K562 (cell line): ENCODE measurements around the gene SCLY. TPM values are rescaled to one million over a fixed set of nuclear protein-coding genes. Genes with fewer than 3 reads are reported as not detected.

Experiments used
- MGA ChIP-seq: fragments of 450-650 bp; IDR thresholded peaks from 2 replicates; pipeline ENCODE4 v1.6.1; 2016; ENCODE audit warnings: mild to moderate bottlenecking, moderate library complexity
- RFX7 ChIP-seq: fragments of 250-450 bp; sonication (Bioruptor Pico); IDR thresholded peaks from 2 replicates; pipeline ENCODE4 v1.5.1; 2021; ENCODE audit warnings: mild to moderate bottlenecking
- polyA plus RNA-seq, 8 experiments: library from polyadenylated mRNA; depleted of rRNA in 4 of 8; stranded (reverse) in 5 of 8; unstranded in 3 of 8; fragments of >200 nt; fragmentation: Nextera tagmentation in 2 of 8; fragmentation: Illumina TruSeq in 1 of 8; extraction: Ambion mirVana in 2 of 8; extraction: Trizol in 1 of 8; gene quantifications; 2 replicates each; pipeline versions ENCODE4 v1.2.1 to v1.2.3, GENCODE V29; 2011 to 2014; ENCODE audit warnings: inconsistent platforms in 1 of 8, missing spikeins in 1 of 8
- total RNA-seq, 7 experiments: library from RNA; depleted of rRNA in 6 of 7; stranded (reverse); fragments of >200 nt in 6 of 7; fragmentation: Illumina TruSeq in 2 of 7; extraction: Trizol in 2 of 7; gene quantifications; 2 replicates each; pipeline versions ENCODE4 v1.2.1 to v1.2.3, GENCODE V29; 2011 to 2021; ENCODE audit warnings: low replicate concordance in 1 of 7

The SCLY gene
- total and polyA plus RNA-seq, 9 of the 15 experiments (the other 6 are each of a cell fraction or from before 2014, with no cell fraction given) = 2.6 to 32.2 (median 21.1) TPM

DNA sequence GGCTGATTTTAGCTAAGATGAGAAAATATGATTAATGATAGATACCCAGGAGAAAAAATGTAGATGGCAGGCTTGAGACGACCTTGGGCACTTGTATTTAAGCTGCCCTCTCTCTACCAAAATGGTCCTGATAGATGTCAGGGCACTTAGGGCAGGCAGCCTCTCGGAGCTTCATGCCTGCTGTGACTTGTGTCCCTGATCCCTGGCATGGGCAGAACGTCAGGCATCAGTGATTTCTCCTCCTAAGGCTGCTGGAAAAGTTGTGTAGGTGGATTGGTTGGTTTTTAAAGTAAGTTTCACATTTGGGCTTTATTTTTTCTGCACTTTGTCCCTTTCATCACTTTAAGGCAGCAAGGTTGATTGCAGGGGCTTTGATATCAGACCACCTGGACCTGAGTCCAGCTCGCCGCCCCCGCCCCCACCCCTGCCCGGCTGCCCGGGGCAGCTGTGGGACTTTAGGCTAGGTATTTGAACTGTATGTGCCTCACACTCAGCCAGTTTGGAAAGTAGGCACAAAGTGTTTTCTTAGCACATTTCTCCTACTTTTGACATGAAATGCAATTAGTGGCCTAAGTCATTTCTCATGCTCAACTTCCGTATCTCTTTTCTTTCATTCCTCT lies 35.0 kb upstream of the SCLY start (continued):
- TF ChIP-seq MGA (no peak), RFX7 (CRISPR knock-in tag) (no peak)
- TF ChIP-seq, all 486 proteins: peak for 0
